Measurements from ENCODE around the gene TSTD2.

GRCh38 chr9:97577051-97577450 lies 56.1 kb downstream of the TSTD2 start:
- TF ChIP-seq ZFP3 (CRISPR knock-in tag; IDR thresholded peaks at IDR 0.05) (no peak), OSR1 (CRISPR knock-in tag; IDR thresholded peaks at IDR 0.05) (no peak), ISL1 (CRISPR knock-in tag; IDR thresholded peaks at IDR 0.05) (no peak), ZNF8 (CRISPR knock-in tag; IDR thresholded peaks at IDR 0.05) (no peak)
